Adrenal gland (tissue), 12 donors: ENCODE results near the gene C11orf58. TPM values are rescaled to one million over a fixed set of nuclear protein-coding genes. Genes with fewer than 3 reads are reported as not detected.

ENCODE experiments used
- DNase-seq, 7 donors: peaks; one replicate each; pipeline ENCODE4 v3.0.0-alpha.2; 2019 to 2020
- H3K27ac ChIP-seq, 5 donors: fragments of 200-600 bp; sonication (generic) in 4 of 5; 1 replicate in 3 of 5; 2 replicates in 2 of 5; pipeline versions ENCODE4 v1.5.1 to v1.8.0; 2016 to 2020; ENCODE audit warnings: mild to moderate bottlenecking in 1 of 5
- H3K27me3 ChIP-seq: fragments of 200-600 bp; 2 replicates; pipeline ENCODE4 v1.8.0; 2021
- H3K36me3 ChIP-seq, 2 donors: fragments of 200-600 bp; replicated peaks in 1 of 2; 1 replicate in 1 of 2; 2 replicates in 1 of 2; pipeline versions ENCODE4 v1.5.1 to v1.8.0; 2018 to 2022
- H3K4me1 ChIP-seq, 2 donors: fragments of 200-600 bp; replicated peaks in 1 of 2; 1 replicate in 1 of 2; 2 replicates in 1 of 2; pipeline versions ENCODE4 v1.5.1 to v1.8.0; 2018 to 2021
- H3K4me3 ChIP-seq, 4 donors: fragments of 200-600 bp; sonication (generic) in 3 of 4; one replicate each; pipeline ENCODE4 v1.5.1; 2016 to 2018
- H3K9me3 ChIP-seq, 3 donors: fragments of 200-600 bp; sonication (generic) in 1 of 3; replicated peaks in 1 of 3; 1 replicate in 2 of 3; 2 replicates in 1 of 3; pipeline versions ENCODE4 v1.5.1 to v1.8.0; 2016 to 2021
- CTCF ChIP-seq, 6 experiments: fragments of 450-650 bp in 4 of 6; fragments of 200-600 bp in 2 of 6; sonication (generic) in 1 of 6; IDR thresholded peaks; 1 replicate in 5 of 6; 2 replicates in 1 of 6; pipeline versions ENCODE4 v1.5.1 to v1.8.0; 2016 to 2021; ENCODE audit warnings: antibody characterized with exemption in 6 of 6, mild to moderate bottlenecking in 2 of 6, moderate library complexity in 1 of 6
- POLR2A ChIP-seq, 2 donors: fragments of 450-650 bp; IDR thresholded peaks; one replicate each; pipeline ENCODE4 v1.6.1; 2017; ENCODE audit warnings: antibody characterized with exemption in 2 of 2, mild to moderate bottlenecking in 2 of 2, moderate library complexity in 1 of 2
- WGBS, 4 donors: extraction: QIAGEN DNeasy Blood & Tissue Kit in 2 of 4; methylation state at CpG; one replicate each; pipeline versions ENCODE4 v1.1.5 to v1.1.7; 2013 to 2017; 5-methylcytosine and 5-hydroxymethylcytosine counted together
- intact Hi-C, 2 donors: fragments of 100-400 bp; cut with DNase I; formaldehyde crosslinking; loops; one replicate each; pipeline versions ENCODE4 v1.14.1 to v1.15.0; 2022 to 2023
- polyA plus RNA-seq, 3 donors: library from polyadenylated mRNA; stranded (reverse); fragments of 200-250 nt in 2 of 3; fragments of 350-450 nt in 1 of 3; fragmentation: Illumina TruSeq in 1 of 3; extraction: RNeasy Lipid Tissue Mini Kit (QIAGEN cat#74804) in 1 of 3; gene quantifications; one replicate each; pipeline ENCODE4 v1.2.3, GENCODE V29; 2013 to 2014
- total RNA-seq, 9 donors: library from RNA; depleted of rRNA in 4 of 9; stranded (reverse); fragments of >200 nt in 4 of 9; fragments of 120-200 nt in 1 of 9; fragmentation: NEBNext Ultra II Directional in 1 of 9; extraction: Animal tissue kit (Norgen Biotek cat#: 25700) in 1 of 9; gene quantifications; one replicate each; pipeline versions ENCODE4 v1.1.0 to v1.2.4, GENCODE V29; 2013 to 2023
- donor health status: healthy with polysubstance abuse.
- donor health status: Bipolar disorder and iron deficiency.
- donor health status: DM: yes; HTN: yes; CAD: no.
- donor health status: DM: no; HTN: no; CAD: no.
- donor health status: DM: no; HTN: no; CAD: no.
- donor health status: DM: yes; HTN: yes; CAD: no.

Gene C11orf58
- total and polyA plus RNA-seq, 12 donors, result 63.7 to 297 (median 125) TPM

- intact Hi-C loops, result no loop called here
- H3K4me3 ChIP-seq, result no peak overlapping the region
- no peaks in the 10 kb centered on the region for H3K9me3 ChIP-seq
- TF ChIP-seq POLR2A (IDR thresholded peaks at IDR 0.05) (no peak), CTCF (IDR thresholded peaks at IDR 0.05) (no peak)
- H3K36me3 ChIP-seq, result peaks cover 0 to 60% of the 10 kb centered on the region in 2 donors
- no peak for DNase-seq
- no peak overlapping the region for H3K27ac ChIP-seq
- peaks cover 7 to 50% of the 10 kb centered on the region in 2 donors for H3K4me1 ChIP-seq
- H3K27me3 ChIP-seq, result no peaks in the 10 kb centered on the region
- WGBS, 4 donors, result 54 to 63% (median 60%) methylated on average over 2 of the region's 2 CpGs
Observed at GRCh38 chr11:16745950-16746605, 7.6 kb downstream of the C11orf58 start.

- no peaks in the 10 kb centered on the region for H3K9me3 ChIP-seq
- no peak for DNase-seq
- H3K27ac ChIP-seq, result no peak overlapping the region
- 100% methylated on average over 1 of the region's 1 CpG for WGBS, 4 donors
- intact Hi-C loops, result no loop called here
- peaks cover 0 to 89% of the 10 kb centered on the region in 2 donors for H3K36me3 ChIP-seq
- no peaks in the 10 kb centered on the region for H3K27me3 ChIP-seq
- TF ChIP-seq CTCF (IDR thresholded peaks at IDR 0.05) (no peak), POLR2A (IDR thresholded peaks at IDR 0.05) (no peak)
- H3K4me3 ChIP-seq, result no peak overlapping the region
- peaks cover 7 to 30% of the 10 kb centered on the region in 2 donors for H3K4me1 ChIP-seq
Observed at GRCh38 chr11:16749092-16749491, 10.6 kb downstream of the C11orf58 start.

- Histone ChIP-seq H3K4me1 (peaks cover 7 to 24% of the 10 kb centered on the region in 2 donors), H3K27me3 (no peaks in the 10 kb centered on the region), H3K27ac (peak overlapping the region in 1 of 5 donors; percentile 22), H3K4me3 (no peak overlapping the region), H3K9me3 (no peaks in the 10 kb centered on the region), H3K36me3 (peaks cover 0 to 92% of the 10 kb centered on the region in 2 donors)
- no peak for DNase-seq
- intact Hi-C loops, result no loop called here
- TF ChIP-seq CTCF (IDR thresholded peaks at IDR 0.05), result no peak
- TF ChIP-seq POLR2A (IDR thresholded peaks at IDR 0.05), result no peak
- WGBS, 4 donors, result 50 to 67% (median 58%) methylated on average over 2 of the region's 2 CpGs
Observed at GRCh38 chr11:16749666-16750065, 11.2 kb downstream of the C11orf58 start.

GRCh38 chr11:16750417-16750816 lies 12.0 kb downstream of the C11orf58 start:
- H3K36me3 ChIP-seq, result peaks cover 0 to 95% of the 10 kb centered on the region in 2 donors
- WGBS, 4 donors, result 37 to 100% (median 74%) methylated on average over 1 of the region's 1 CpG
- H3K27ac ChIP-seq, result peak overlapping the region in 1 of 5 donors; percentile 22
- no peak for DNase-seq
- peaks cover 6 to 17% of the 10 kb centered on the region in 2 donors for H3K4me1 ChIP-seq
- intact Hi-C loops, result no loop called here
- TF ChIP-seq CTCF (IDR thresholded peaks at IDR 0.05), result no peak
- H3K4me3 ChIP-seq, result no peak overlapping the region
- H3K27me3 ChIP-seq, result no peaks in the 10 kb centered on the region
- no peaks in the 10 kb centered on the region for H3K9me3 ChIP-seq
